Glomerular visceral epithelial cell (primary cell): ENCODE data around the gene RMDN2.
"Not testable (repeated sequence)": the region's sequence is repeated elsewhere in the genome, so short reads cannot be mapped to it uniquely, and the experiment has no call there.

Experiments
- DNase-seq: peaks from one replicate; pipeline ENCODE4 v3.0.0-alpha.2; 2016; ENCODE audit errors: extremely low spot score

Gene RMDN2

GRCh38 chr2:37898448-37898847 lies 26.6 kb upstream of the RMDN2 start:
- DNase-seq: no peak

GRCh38 chr2:37902991-37903390 lies 22.1 kb upstream of the RMDN2 start:
- no peak for DNase-seq

GRCh38 chr2:37904425-37904824 lies 20.7 kb upstream of the RMDN2 start:
- no peak for DNase-seq

- DNase-seq: no peak
These were observed 20.1 kb upstream of the RMDN2 start for GRCh38 chr2:37904993-37905392.

GRCh38 chr2:37906131-37906530 lies 19.0 kb upstream of the RMDN2 start:
- no peak for DNase-seq

- no peak for DNase-seq
These were observed 17.4 kb upstream of the RMDN2 start for GRCh38 chr2:37907501-37908225.

- DNase-seq: no peak
These were observed 13.7 kb upstream of the RMDN2 start for GRCh38 chr2:37911296-37911873.

GRCh38 chr2:37912056-37912455 lies 13.0 kb upstream of the RMDN2 start:
- no peak for DNase-seq

GRCh38 chr2:37912616-37913015 lies 12.5 kb upstream of the RMDN2 start:
- DNase-seq: no peak

- DNase-seq: no peak
These were observed 10.7 kb upstream of the RMDN2 start for GRCh38 chr2:37914340-37914739.

- DNase-seq: no peak
These were observed 9.3 kb upstream of the RMDN2 start for GRCh38 chr2:37915773-37916172.

GRCh38 chr2:37916512-37917082 lies 8.5 kb upstream of the RMDN2 start:
- DNase-seq: no peak

- no peak for DNase-seq
These were observed 7.5 kb upstream of the RMDN2 start for GRCh38 chr2:37917281-37918228.

- no peak for DNase-seq
These were observed 6.3 kb upstream of the RMDN2 start for GRCh38 chr2:37918742-37919186.

GRCh38 chr2:37919631-37920032 lies 5.5 kb upstream of the RMDN2 start:
- DNase-seq: no peak

- DNase-seq: peak; percentile 37
These were observed 4.5 kb upstream of the RMDN2 start for GRCh38 chr2:37920570-37920969.

- no peak for DNase-seq
These were observed 3.3 kb upstream of the RMDN2 start for GRCh38 chr2:37921781-37922180.

- DNase-seq: no peak
These were observed 1.6 kb upstream of the RMDN2 start for GRCh38 chr2:37923308-37924055.

GRCh38 chr2:37926635-37927034 lies 1.5 kb downstream of the RMDN2 start:
- no peak for DNase-seq

- DNase-seq: no peak
These were observed 3.3 kb downstream of the RMDN2 start for GRCh38 chr2:37928377-37928776.

- DNase-seq: not testable (repeated sequence)
These were observed 5.3 kb downstream of the RMDN2 start for GRCh38 chr2:37930392-37930791.
